DMS 273 treated with DMSO at 0.1 percent for 48 hours (cell line): ENCODE results near the gene DHRS1.
"Not testable (repeated sequence)": the region's sequence is repeated elsewhere in the genome, so short reads cannot be mapped to it uniquely, and the experiment has no call there.

Source experiments
- DNase-seq: peaks from one replicate; lab custom pipeline; 2025; lab: John Stamatoyannopoulos, UW

Gene DHRS1

GRCh38 chr14:24327914-24328313 lies 28.3 kb upstream of the DHRS1 start:
- DNase-seq, result not testable (repeated sequence)

GRCh38 chr14:24327303-24327702 lies 27.7 kb upstream of the DHRS1 start:
- no peak for DNase-seq

- no peak for DNase-seq
These were observed 26.4 kb upstream of the DHRS1 start for GRCh38 chr14:24325963-24326362.

GRCh38 chr14:24325041-24325530 lies 25.5 kb upstream of the DHRS1 start:
- no peak for DNase-seq

GRCh38 chr14:24324024-24324423 lies 24.4 kb upstream of the DHRS1 start:
- no peak for DNase-seq

- no peak for DNase-seq
These were observed 23.8 kb upstream of the DHRS1 start for GRCh38 chr14:24323341-24323740.

GRCh38 chr14:24322672-24323071 lies 23.1 kb upstream of the DHRS1 start:
- no peak for DNase-seq

GRCh38 chr14:24321212-24321975 lies 21.8 kb upstream of the DHRS1 start:
- DNase-seq, result no peak

- DNase-seq, result no peak
These were observed 17.8 kb upstream of the DHRS1 start for GRCh38 chr14:24317141-24317928.

- DNase-seq, result no peak
These were observed 17.0 kb upstream of the DHRS1 start for GRCh38 chr14:24316597-24316950.

GRCh38 chr14:24315807-24316596 lies 16.4 kb upstream of the DHRS1 start:
- DNase-seq, result no peak

- DNase-seq, result no peak
These were observed 15.7 kb upstream of the DHRS1 start for GRCh38 chr14:24315243-24315806.

GRCh38 chr14:24314377-24315193 lies 15.0 kb upstream of the DHRS1 start:
- DNase-seq, result no peak

- DNase-seq, result no peak
These were observed 14.3 kb upstream of the DHRS1 start for GRCh38 chr14:24313913-24314312.

GRCh38 chr14:24312736-24313507 lies 13.3 kb upstream of the DHRS1 start:
- no peak for DNase-seq

- DNase-seq, result no peak
These were observed 12.4 kb upstream of the DHRS1 start for GRCh38 chr14:24311837-24312615.

GRCh38 chr14:24310646-24311604 lies 11.3 kb upstream of the DHRS1 start, which contains the start of gene LTB4R:
Gene LTB4R (plus strand): TSS chr14:24311502. CDS start chr14:24315652, 4,150 bp downstream.
- no peak for DNase-seq

- no peak for DNase-seq
These were observed 10.7 kb upstream of the DHRS1 start for GRCh38 chr14:24310265-24310645.
